ENCODE results near the gene RALGAPA2.

DNA sequence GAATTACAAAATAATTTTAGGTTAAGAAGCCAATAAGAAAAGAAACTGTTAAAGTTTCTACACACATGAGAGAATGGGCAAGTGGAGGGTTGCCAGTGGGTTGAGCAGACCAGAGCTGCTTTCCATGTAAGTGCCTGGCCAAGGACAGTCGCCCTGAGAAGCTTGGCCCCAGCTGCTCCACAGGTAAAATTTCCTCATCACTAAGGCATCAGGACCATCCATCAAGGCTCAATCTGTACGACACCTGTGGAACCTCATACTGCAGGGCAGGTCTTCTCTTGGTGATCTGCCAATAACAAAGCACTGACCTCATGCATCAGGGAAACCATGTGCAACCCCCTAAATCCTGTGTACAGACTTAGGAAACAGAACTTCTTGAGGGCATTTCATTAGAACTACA, 229.1 kb downstream of the RALGAPA2 start:
- no peak for TF ChIP-seq POLR2AphosphoS5 (IDR thresholded peaks at IDR 0.05)
- TF ChIP-seq, protein P1, sequence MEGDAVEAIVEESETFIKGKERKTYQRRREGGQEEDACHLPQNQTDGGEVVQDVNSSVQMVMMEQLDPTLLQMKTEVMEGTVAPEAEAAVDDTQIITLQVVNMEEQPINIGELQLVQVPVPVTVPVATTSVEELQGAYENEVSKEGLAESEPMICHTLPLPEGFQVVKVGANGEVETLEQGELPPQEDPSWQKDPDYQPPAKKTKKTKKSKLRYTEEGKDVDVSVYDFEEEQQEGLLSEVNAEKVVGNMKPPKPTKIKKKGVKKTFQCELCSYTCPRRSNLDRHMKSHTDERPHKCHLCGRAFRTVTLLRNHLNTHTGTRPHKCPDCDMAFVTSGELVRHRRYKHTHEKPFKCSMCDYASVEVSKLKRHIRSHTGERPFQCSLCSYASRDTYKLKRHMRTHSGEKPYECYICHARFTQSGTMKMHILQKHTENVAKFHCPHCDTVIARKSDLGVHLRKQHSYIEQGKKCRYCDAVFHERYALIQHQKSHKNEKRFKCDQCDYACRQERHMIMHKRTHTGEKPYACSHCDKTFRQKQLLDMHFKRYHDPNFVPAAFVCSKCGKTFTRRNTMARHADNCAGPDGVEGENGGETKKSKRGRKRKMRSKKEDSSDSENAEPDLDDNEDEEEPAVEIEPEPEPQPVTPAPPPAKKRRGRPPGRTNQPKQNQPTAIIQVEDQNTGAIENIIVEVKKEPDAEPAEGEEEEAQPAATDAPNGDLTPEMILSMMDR (IDR thresholded peaks at IDR 0.05 in 8 of 11, conservative IDR thresholded peaks at IDR 0.05 in 3 of 11) = no peak

Measured in spleen (tissue), 7 donors.